ENCODE measurements around the gene BANP. TPM values are rescaled to one million over a fixed set of nuclear protein-coding genes. Genes with fewer than 3 reads are reported as not detected.

The BANP gene
- total RNA-seq, 3 donors from 2014 or later: 21.9 to 45.4 (median 32.4) TPM

GRCh38 chr16:88045820-88046303, 94.6 kb downstream of the BANP start:
- DNase-seq (ENCODE audit: low spot score in 2 of 2): no peak
- no peaks in the 10 kb centered on the region for H3K9me3 ChIP-seq
- no peaks in the 10 kb centered on the region for H3K4me1 ChIP-seq
- H3K4me3 ChIP-seq: no peak overlapping the region
- intact Hi-C loops (cut with DNase I; ENCODE audit: low total_unique reads): no loop called here
- H3K27me3 ChIP-seq: no peaks in the 10 kb centered on the region
- no peak overlapping the region for H3K27ac ChIP-seq
- H3K36me3 ChIP-seq: no peaks in the 10 kb centered on the region
- TF ChIP-seq POLR2A (IDR thresholded peaks at IDR 0.05) (no peak), CTCF (IDR thresholded peaks at IDR 0.05) (no peak), POLR2AphosphoS5 (IDR thresholded peaks at IDR 0.05) (no peak)

GRCh38 chr16:88047462-88047861, 96.2 kb downstream of the BANP start:
- Histone ChIP-seq H3K27me3 (no peaks in the 10 kb centered on the region), H3K27ac (no peak overlapping the region), H3K4me1 (no peaks in the 10 kb centered on the region), H3K4me3 (no peak overlapping the region), H3K9me3 (no peaks in the 10 kb centered on the region), H3K36me3 (no peaks in the 10 kb centered on the region)
- TF ChIP-seq POLR2A (IDR thresholded peaks at IDR 0.05) (no peak), CTCF (IDR thresholded peaks at IDR 0.05) (no peak), POLR2AphosphoS5 (IDR thresholded peaks at IDR 0.05) (no peak)
- DNase-seq (ENCODE audit: low spot score in 2 of 2): no peak
- intact Hi-C loops (cut with DNase I; ENCODE audit: low total_unique reads): no loop called here

GRCh38 chr16:88048985-88049384, 97.8 kb downstream of the BANP start:
- TF ChIP-seq POLR2A (IDR thresholded peaks at IDR 0.05) (no peak), CTCF (IDR thresholded peaks at IDR 0.05) (no peak), POLR2AphosphoS5 (IDR thresholded peaks at IDR 0.05) (no peak)
- Histone ChIP-seq H3K4me3 (no peak overlapping the region), H3K27me3 (no peaks in the 10 kb centered on the region), H3K4me1 (no peaks in the 10 kb centered on the region), H3K9me3 (no peaks in the 10 kb centered on the region), H3K27ac (no peak overlapping the region), H3K36me3 (no peaks in the 10 kb centered on the region)
- intact Hi-C loops (cut with DNase I; ENCODE audit: low total_unique reads): no loop called here
- no peak for DNase-seq (ENCODE audit: low spot score in 2 of 2)

GRCh38 chr16:88049561-88050545, 98.6 kb downstream of the BANP start:
- H3K4me1 ChIP-seq: no peaks in the 10 kb centered on the region
- no peak for DNase-seq (ENCODE audit: low spot score in 2 of 2)
- intact Hi-C loops (cut with DNase I; ENCODE audit: low total_unique reads): no loop called here
- no peak overlapping the region for H3K27ac ChIP-seq
- no peaks in the 10 kb centered on the region for H3K27me3 ChIP-seq
- no peaks in the 10 kb centered on the region for H3K36me3 ChIP-seq
- no peak overlapping the region for H3K4me3 ChIP-seq
- no peaks in the 10 kb centered on the region for H3K9me3 ChIP-seq
- no peak for TF ChIP-seq CTCF (IDR thresholded peaks at IDR 0.05)
- TF ChIP-seq POLR2A (IDR thresholded peaks at IDR 0.05): no peak
- no peak for TF ChIP-seq POLR2AphosphoS5 (IDR thresholded peaks at IDR 0.05)

- no peaks in the 10 kb centered on the region for H3K4me1 ChIP-seq
- intact Hi-C loops (cut with DNase I; ENCODE audit: low total_unique reads): no loop called here
Observed at GRCh38 chr16:88050952-88051660, 99.9 kb downstream of the BANP start.

More at GRCh38 chr16:88050952-88051660, 99.9 kb downstream of the BANP start:
- DNase-seq (ENCODE audit: low spot score in 2 of 2): no peak
- Histone ChIP-seq H3K27ac (no peak overlapping the region), H3K27me3 (no peaks in the 10 kb centered on the region), H3K4me3 (no peak overlapping the region), H3K36me3 (no peaks in the 10 kb centered on the region), H3K9me3 (no peaks in the 10 kb centered on the region)
- TF ChIP-seq POLR2AphosphoS5 (IDR thresholded peaks at IDR 0.05): no peak
- no peak for TF ChIP-seq CTCF (IDR thresholded peaks at IDR 0.05)
- TF ChIP-seq POLR2A (IDR thresholded peaks at IDR 0.05): no peak

All from breast epithelium (tissue), 4 donors.